Measurements from ENCODE around the gene RAB15. TPM values are rescaled to one million over a fixed set of nuclear protein-coding genes. Genes with fewer than 3 reads are reported as not detected.

Gene RAB15
- total and polyA plus RNA-seq, 9 of the 15 experiments (the other 6 are each of a cell fraction or from before 2014, with no cell fraction given), result 0.09 to 0.30 (median 0.16) TPM; not detected in 2

DNA sequence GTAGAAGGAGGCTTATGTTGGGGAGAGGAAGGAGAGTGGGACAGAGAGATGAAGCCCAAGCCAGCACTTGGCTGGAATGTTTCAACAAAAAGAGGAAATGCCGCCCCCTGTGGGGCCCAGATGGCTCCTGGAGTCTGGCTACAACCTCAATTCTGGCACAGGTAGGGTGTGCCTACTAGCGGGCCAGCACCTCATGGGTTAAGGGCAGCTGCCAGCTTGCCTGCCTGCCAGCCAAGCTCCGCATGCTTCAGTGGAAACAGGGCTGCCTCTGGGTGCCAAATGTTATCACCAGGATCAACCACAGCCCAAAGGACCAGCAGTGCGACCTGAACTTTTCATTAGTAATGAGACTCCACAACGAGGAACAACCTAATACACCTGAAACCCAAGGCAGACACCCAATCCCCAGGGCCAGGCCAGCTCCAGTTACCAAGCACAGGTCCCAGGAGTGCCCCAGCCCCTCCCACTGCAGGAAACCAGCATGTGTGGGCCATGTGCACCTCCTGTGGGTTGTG is 11.3 kb downstream of the RAB15 start:
- peak in 3 of 4 experiments; percentile 21 to 28 (median 24) for DNase-seq (ENCODE audit: extremely low read depth in 1 of 4, low spot score in 3 of 4)
- intact Hi-C loops (cut with micrococcal nuclease) (no loop called here), in situ Hi-C loops (cut with MboI) (no loop called here)
- POLR2A ChIA-PET, result interaction anchor here (0.5 to 0.9 kb wide), 2 partner anchors 11 to 49 kb away, joined by 3 read pairs; no protein-coding TSS in a partner anchor
- H3K79me2 ChIP-seq (ENCODE audit: control insufficient read depth, insufficient read depth, low read length), result no peaks in the 10 kb centered on the region
- BruUV-seq (replicated peaks), result no TSS peak
- no peaks in the 10 kb centered on the region for H3K36me3 ChIP-seq (ENCODE audit: control insufficient read depth, insufficient read depth, low read length)
- peaks cover 0 to 5% of the 10 kb centered on the region in 2 experiments; a peak in 1 of 5 replicates for H3K27me3 ChIP-seq (ENCODE audit: control insufficient read depth in 2 of 2, insufficient read depth in 2 of 2, low read length in 2 of 2)
- FAIRE-seq, result no peak
- H3K9ac ChIP-seq (ENCODE audit: insufficient read depth in 1 of 2, low read depth in 2 of 2, low read length in 2 of 2), result peak overlapping the region in 1 of 2 experiments; percentile 28; a peak in 1 of 4 replicates
- H2AFZ ChIP-seq (ENCODE audit: low read depth, low read length), result no peak overlapping the region
- H3K4me3 ChIP-seq, result no peak overlapping the region
- ATAC-seq, result peak; percentile 80
- CTCF ChIA-PET (ENCODE audit: low intra/inter-chr PET ratio), result no interaction called here
- H3K4me1 ChIP-seq (replicated peaks in 1 of 2; ENCODE audit: control insufficient read depth in 2 of 2, insufficient read depth in 2 of 2, low read length in 2 of 2), result no peaks in the 10 kb centered on the region; a peak in 1 of 5 replicates
- WGBS (ENCODE audit: insufficient coverage, low coverage, missing lambda C conversion rate), result 26% methylated on average over 3 of the region's 5 CpGs
- H4K20me1 ChIP-seq (replicated peaks; ENCODE audit: control insufficient read depth, insufficient read depth, low read length), result peaks cover 6% of the 10 kb centered on the region
- no peaks in the 10 kb centered on the region for H3K9me3 ChIP-seq (replicated peaks; ENCODE audit: control insufficient read depth, insufficient read depth, low read depth, low read length)
- H3K9me1 ChIP-seq (ENCODE audit: control insufficient read depth, insufficient read depth, low read length), result peaks cover 5% of the 10 kb centered on the region
- H3K27ac ChIP-seq (ENCODE audit: extremely low read depth, low read depth, low read length), result no peak overlapping the region
- H3K4me2 ChIP-seq (ENCODE audit: insufficient read depth, low read length), result no peak overlapping the region
- TF ChIP-seq TEAD4 (IDR thresholded peaks at IDR 0.05; ENCODE audit: low read length) (0 out of 2 replicates have a peak, but pooled peaks have one; percentile 27), TEAD4 (CRISPR knock-in tag; IDR thresholded peaks at IDR 0.05; ENCODE audit: borderline replicate concordance) (no peak), TARDBP (IDR thresholded peaks at IDR 0.05) (no peak), NBN (IDR thresholded peaks at IDR 0.05; ENCODE audit: low read depth) (no peak), NR3C1 (CRISPR knock-in tag; IDR thresholded peaks at IDR 0.05) (no peak), HNRNPH1 (optimal IDR thresholded peaks at IDR 0.05; ENCODE audit: low read depth, low read length) (no peak), SAFB (IDR thresholded peaks at IDR 0.05; ENCODE audit: borderline replicate concordance, low read depth, low read length) (no peak), ZNF408 (CRISPR knock-in tag; IDR thresholded peaks at IDR 0.05; ENCODE audit: low read depth) (no peak), SPI1 (IDR thresholded peaks at IDR 0.05; ENCODE audit: borderline replicate concordance, low read depth, low read length) (peak; percentile 77; the same call in 1 of the 2 replicates), THRB (CRISPR knock-in tag; conservative IDR thresholded peaks at IDR 0.05) (no peak), GTF2E2 (tag; IDR thresholded peaks at IDR 0.05) (no peak), ARID3A (IDR thresholded peaks at IDR 0.05; ENCODE audit: borderline replicate concordance, low read depth, low read length) (no peak), ZNF696 (CRISPR knock-in tag; conservative IDR thresholded peaks at IDR 0.05) (no peak), RFX5 (IDR thresholded peaks at IDR 0.05; ENCODE audit: low read depth, low read length) (no peak)
- TF ChIP-seq, protein P1, sequence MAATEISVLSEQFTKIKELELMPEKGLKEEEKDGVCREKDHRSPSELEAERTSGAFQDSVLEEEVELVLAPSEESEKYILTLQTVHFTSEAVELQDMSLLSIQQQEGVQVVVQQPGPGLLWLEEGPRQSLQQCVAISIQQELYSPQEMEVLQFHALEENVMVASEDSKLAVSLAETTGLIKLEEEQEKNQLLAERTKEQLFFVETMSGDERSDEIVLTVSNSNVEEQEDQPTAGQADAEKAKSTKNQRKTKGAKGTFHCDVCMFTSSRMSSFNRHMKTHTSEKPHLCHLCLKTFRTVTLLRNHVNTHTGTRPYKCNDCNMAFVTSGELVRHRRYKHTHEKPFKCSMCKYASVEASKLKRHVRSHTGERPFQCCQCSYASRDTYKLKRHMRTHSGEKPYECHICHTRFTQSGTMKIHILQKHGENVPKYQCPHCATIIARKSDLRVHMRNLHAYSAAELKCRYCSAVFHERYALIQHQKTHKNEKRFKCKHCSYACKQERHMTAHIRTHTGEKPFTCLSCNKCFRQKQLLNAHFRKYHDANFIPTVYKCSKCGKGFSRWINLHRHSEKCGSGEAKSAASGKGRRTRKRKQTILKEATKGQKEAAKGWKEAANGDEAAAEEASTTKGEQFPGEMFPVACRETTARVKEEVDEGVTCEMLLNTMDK (IDR thresholded peaks at IDR 0.05; ENCODE audit: borderline replicate concordance, insufficient read depth, low read depth, low read length, poor library complexity, severe bottlenecking), result peak; percentile 59
- TF ChIP-seq, protein P2, sequence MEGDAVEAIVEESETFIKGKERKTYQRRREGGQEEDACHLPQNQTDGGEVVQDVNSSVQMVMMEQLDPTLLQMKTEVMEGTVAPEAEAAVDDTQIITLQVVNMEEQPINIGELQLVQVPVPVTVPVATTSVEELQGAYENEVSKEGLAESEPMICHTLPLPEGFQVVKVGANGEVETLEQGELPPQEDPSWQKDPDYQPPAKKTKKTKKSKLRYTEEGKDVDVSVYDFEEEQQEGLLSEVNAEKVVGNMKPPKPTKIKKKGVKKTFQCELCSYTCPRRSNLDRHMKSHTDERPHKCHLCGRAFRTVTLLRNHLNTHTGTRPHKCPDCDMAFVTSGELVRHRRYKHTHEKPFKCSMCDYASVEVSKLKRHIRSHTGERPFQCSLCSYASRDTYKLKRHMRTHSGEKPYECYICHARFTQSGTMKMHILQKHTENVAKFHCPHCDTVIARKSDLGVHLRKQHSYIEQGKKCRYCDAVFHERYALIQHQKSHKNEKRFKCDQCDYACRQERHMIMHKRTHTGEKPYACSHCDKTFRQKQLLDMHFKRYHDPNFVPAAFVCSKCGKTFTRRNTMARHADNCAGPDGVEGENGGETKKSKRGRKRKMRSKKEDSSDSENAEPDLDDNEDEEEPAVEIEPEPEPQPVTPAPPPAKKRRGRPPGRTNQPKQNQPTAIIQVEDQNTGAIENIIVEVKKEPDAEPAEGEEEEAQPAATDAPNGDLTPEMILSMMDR (IDR thresholded peaks at IDR 0.05 in 2 of 3, conservative IDR thresholded peaks at IDR 0.05 in 1 of 3; ENCODE audit: insufficient read depth in 2 of 3, low read depth in 1 of 3, low read length in 3 of 3), result peak; percentile 36 to 47 (median 41); a peak in 5 of 6 replicates
